GM23248 (cell line): Measurements from ENCODE around the gene FAM8A1.

ENCODE experiments used
- EZH2 ChIP-seq: fragments of 200-600 bp; sonication (generic); IDR thresholded peaks from 2 replicates; pipeline ENCODE4 v1.6.1; 2018; ENCODE audit warnings: antibody characterized with exemption, mild to moderate bottlenecking; ENCODE audit not compliant: insufficient read depth, poor library complexity, severe bottlenecking
- EZH2phosphoT487 ChIP-seq: fragments of 200-600 bp; sonication (generic); IDR thresholded peaks from 2 replicates; pipeline ENCODE4 v1.6.1; 2018; ENCODE audit warnings: antibody characterized with exemption, moderate library complexity, mild to moderate bottlenecking, low read depth; ENCODE audit not compliant: insufficient read depth

DNA sequence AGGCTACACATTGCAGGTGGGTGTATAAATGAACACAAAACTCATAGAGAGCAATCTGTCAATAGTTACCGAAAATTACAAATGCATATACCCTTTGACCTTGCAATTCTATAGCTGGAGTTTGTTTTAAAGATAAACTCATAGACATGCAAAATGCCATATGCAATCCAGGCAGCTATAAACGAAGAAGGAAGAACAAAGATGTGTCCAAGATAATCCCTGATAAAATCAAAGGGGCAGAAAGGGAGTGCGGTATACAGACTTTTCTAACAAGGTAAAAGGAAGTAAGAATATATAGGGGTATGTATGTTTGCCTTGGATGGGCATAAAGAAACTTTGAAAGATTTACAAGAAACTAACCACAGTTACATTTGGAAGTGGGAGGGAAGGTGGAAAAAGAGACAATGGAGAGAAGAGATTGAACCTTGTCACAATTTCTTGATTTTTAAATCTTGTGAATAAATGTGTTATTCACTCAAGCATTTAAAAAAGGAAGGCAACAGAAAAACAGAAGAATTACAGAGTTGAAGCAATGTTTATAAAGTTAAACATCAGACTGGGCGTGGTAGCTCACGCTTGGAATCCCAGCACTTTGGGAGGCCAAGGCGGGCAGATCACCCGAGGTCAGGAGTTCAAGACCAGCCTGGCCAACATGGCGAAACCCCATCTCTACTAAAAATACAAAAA lies 29.9 kb downstream of the FAM8A1 start:
- no peak for TF ChIP-seq EZH2phosphoT487
- no peak for TF ChIP-seq EZH2
